Adrenal gland (tissue), 5 donors: ENCODE measurements around the gene SLC6A11.

Experiments used
- POLR2A ChIP-seq, 2 donors: fragments of 450-650 bp; IDR thresholded peaks; one replicate each; pipeline ENCODE4 v1.6.1; 2017; ENCODE audit warnings: antibody characterized with exemption in 2 of 2, mild to moderate bottlenecking in 2 of 2, moderate library complexity in 1 of 2
- TF ChIP-seq, protein P1 (sequence below), 6 experiments: fragments of 450-650 bp in 4 of 6; fragments of 200-600 bp in 2 of 6; sonication (generic) in 1 of 6; IDR thresholded peaks; 1 replicate in 5 of 6; 2 replicates in 1 of 6; pipeline versions ENCODE4 v1.5.1 to v1.8.0; 2016 to 2021; ENCODE audit warnings: antibody characterized with exemption in 6 of 6, mild to moderate bottlenecking in 2 of 6, moderate library complexity in 1 of 6
- donor health status: DM: no; HTN: no; CAD: no.

DNA sequence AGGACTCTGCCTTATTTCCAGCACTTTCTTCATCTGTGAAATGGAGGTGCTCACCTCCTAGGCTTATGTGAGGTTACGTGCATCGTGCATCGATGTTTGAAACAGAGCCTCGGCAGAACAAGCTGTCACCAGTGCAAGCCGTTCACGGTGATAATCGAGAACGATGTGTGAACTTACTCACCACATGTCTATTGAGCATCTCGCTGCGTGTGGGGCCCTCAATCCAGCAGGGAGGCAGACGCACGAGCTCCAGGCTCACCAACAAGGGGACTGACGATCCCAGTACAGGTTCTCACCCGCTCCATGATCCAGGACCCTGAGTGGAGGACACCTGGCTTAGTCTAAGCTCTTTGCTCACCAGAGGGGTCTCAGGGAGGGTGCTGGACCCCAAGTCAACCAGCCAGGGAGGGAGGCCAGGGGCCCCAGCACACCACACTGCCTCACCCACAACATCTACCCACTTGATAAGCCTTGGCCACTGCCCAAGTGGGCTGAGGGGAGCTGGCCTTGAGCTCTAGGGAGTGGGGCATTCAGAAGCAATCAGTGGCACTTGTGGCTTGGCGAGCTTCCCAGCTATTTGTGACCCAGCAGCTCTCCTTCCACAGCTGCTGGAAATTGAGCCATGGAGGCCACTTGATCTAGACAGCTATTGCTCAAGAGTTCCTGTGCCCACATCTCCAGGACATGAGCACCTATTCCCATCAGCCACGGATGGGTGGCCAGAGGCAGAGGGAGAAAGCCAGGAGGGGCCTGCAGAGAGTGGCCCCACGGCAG lies 142.1 kb downstream of the SLC6A11 start:
- TF ChIP-seq, protein P1, sequence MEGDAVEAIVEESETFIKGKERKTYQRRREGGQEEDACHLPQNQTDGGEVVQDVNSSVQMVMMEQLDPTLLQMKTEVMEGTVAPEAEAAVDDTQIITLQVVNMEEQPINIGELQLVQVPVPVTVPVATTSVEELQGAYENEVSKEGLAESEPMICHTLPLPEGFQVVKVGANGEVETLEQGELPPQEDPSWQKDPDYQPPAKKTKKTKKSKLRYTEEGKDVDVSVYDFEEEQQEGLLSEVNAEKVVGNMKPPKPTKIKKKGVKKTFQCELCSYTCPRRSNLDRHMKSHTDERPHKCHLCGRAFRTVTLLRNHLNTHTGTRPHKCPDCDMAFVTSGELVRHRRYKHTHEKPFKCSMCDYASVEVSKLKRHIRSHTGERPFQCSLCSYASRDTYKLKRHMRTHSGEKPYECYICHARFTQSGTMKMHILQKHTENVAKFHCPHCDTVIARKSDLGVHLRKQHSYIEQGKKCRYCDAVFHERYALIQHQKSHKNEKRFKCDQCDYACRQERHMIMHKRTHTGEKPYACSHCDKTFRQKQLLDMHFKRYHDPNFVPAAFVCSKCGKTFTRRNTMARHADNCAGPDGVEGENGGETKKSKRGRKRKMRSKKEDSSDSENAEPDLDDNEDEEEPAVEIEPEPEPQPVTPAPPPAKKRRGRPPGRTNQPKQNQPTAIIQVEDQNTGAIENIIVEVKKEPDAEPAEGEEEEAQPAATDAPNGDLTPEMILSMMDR (IDR thresholded peaks at IDR 0.05) = no peak
- no peak for TF ChIP-seq POLR2A (IDR thresholded peaks at IDR 0.05)
